GM19351 (cell line): Measurements from ENCODE around the gene ACLY.
"Not testable (repeated sequence)": the region's sequence is repeated elsewhere in the genome, so short reads cannot be mapped to it uniquely, and the experiment has no call there.

Experiments used
- ATAC-seq: cut with Tn5 transposase; IDR thresholded peaks from one replicate; pipeline ENCODE4 v1.9.1; 2021; ENCODE audit warnings: mild to moderate bottlenecking, moderate library complexity; ENCODE audit not compliant: unreplicated experiment

Gene ACLY

DNA sequence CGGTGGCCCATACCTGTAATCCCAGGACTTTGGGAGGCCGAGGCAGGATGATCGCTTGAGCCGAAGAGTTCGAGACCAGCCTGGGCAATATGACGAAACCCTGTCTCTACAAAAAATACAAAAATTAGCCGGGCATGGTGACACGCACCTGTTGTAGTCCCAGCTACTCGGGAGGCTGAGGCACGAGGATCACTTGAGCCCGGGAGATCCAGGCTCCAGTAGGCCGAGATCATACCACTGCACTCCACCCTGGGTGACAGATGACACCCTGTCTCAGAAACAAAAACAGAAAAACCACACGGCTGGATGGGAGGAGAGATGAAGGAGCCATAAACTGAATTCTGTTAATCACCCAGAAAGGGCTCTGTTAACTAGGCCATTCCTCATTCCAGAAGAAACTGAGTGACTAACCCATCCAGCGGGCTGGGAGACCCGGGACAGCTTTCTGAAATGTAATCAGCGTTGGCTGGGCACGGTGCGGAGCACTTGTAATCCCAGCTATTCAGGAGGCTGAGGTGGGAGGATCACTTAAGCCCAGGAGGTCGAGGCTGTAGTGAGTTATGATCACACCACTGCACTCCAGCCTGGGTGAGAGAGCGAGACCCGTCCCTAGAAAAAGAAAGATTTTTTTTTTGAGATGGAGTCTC is 82.1 kb downstream of the ACLY start:
- ATAC-seq = no peak

DNA sequence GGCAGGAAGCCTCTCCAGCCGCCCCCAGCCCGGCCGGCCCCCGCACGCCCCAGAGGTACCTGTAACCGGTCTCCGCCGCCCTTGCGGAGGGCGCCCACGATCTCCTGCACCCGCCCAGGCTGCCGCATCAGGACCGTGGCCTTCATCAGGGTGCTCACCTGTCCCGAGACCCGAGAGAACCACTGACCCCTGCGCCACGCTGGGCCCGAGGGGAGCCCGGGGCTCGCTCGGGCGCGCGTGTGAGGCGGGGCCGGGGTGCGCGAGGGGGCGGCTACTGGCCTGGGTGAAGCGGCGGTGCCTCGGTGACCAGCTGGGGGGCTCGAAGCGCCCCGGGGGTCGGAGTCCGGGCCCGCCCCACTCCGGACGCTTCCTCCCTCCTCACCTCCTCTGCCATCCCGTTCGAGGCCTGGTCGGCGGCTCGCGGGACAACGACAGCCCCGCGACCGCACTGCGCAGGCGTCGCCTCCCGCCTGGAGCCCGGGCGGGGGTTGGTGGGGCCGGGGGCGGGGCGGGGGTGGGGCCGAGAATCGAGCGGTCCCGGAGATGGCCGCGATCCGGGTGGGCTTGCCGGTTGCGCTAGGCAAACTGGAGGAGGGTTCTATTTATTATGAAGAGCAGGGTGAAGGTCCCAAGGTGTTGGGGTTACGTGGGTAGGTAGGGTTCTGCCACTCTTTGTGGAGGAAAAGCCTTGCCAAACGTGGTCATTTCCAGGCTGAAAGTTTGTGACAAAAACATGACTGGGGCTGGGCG is 82.8 kb downstream of the ACLY start, which contains the start of gene NT5C3B:
Gene NT5C3B (minus strand): TSS at position 433 of the 750 bp plus-strand sequence. CDS start 39 bp downstream, at position 394.
- ATAC-seq = peak; percentile 56

GRCh38 chr17:41835214-41835799 is 83.4 kb downstream of the ACLY start:
- peak; percentile 35 for ATAC-seq

- not testable (repeated sequence) for ATAC-seq
Observed at GRCh38 chr17:41829961-41830360, 88.8 kb downstream of the ACLY start.

GRCh38 chr17:41825175-41825845 is 93.4 kb downstream of the ACLY start:
- no peak for ATAC-seq

DNA sequence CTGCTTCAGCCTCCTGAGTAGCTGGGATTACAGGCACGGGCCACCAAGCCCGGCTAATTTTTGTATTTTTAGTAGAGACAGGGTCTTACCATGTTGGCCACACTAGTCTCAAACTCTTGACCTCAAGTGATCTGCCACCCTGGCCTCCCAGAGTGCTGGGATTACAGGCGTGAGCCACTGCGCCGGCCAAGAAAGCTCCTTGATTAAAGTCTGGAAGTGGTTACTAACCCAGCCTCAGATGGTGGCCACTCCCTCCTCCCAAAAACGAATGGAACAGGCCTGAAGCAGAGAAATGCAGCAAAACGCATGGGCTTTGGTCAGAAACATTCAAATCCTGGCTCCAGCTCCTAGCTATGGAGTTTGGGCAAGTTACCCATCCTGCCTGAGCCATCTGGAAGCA is 94.7 kb downstream of the ACLY start:
- ATAC-seq = no peak

DNA sequence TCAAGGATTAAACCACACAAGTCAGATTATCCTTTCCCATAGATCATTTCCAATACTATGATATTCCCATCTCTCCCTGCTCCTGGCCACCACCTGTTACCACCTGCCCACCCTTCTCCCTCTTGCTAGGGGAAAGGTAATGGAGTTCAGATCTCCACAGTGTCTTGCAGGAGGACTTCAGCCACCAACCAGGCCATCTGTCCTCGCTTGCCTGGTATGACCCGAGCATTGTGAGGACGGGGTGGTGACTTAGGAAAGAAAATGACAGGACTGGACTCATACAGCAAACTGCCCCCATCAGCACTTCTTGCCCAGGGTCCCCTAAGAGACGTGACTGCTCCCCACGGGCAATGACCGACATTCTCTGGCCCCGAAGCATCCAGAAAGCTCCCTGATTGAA is 95.2 kb downstream of the ACLY start:
- ATAC-seq = no peak

GRCh38 chr17:41823141-41823524 is 95.6 kb downstream of the ACLY start:
- ATAC-seq = no peak

DNA sequence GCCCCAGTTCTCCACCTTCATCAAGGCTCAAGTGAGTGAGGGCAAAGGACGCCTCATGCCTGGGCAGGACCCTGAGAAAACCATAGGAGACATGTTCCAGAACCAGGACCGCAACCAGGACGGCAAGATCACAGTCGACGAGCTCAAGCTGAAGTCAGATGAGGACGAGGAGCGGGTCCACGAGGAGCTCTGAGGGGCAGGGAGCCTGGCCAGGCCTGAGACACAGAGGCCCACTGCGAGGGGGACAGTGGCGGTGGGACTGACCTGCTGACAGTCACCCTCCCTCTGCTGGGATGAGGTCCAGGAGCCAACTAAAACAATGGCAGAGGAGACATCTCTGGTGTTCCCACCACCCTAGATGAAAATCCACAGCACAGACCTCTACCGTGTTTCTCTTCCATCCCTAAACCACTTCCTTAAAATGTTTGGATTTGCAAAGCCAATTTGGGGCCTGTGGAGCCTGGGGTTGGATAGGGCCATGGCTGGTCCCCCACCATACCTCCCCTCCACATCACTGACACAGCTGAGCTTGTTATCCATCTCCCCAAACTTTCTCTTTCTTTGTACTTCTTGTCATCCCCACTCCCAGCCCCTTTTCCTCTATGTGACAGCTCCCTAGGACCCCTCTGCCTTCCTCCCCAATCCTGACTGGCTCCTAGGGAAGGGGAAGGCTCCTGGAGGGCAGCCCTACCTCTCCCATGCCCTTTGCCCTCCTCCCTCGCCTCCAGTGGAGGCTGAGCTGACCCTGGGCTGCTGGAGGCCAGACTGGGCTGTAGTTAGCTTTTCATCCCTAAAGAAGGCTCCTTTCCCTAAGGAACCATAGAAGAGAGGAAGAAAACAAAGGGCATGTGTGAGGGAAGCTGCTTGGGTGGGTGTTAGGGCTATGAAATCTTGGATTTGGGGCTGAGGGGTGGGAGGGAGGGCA is 96.3 kb downstream of the ACLY start:
- ATAC-seq = no peak

DNA sequence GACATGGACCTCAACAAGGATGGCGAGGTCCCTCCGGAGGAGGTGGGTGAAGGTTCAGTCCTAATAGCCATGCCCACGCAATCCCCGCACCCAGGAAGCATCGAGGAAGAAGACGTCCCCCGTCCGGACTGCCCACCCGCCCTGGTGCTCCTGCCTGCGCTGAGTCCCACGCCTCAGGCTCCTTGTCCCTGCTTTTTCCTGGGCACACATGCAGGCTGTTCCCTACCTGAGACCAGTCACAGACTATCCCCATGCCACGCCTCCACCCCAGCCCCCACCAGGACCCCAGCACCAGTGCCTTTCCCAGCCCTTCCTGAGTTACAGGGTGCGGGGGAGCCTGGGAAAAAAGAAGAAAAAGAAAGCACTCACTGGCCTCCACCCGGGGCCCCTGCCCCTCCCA is 97.0 kb downstream of the ACLY start:
- no peak for ATAC-seq

DNA sequence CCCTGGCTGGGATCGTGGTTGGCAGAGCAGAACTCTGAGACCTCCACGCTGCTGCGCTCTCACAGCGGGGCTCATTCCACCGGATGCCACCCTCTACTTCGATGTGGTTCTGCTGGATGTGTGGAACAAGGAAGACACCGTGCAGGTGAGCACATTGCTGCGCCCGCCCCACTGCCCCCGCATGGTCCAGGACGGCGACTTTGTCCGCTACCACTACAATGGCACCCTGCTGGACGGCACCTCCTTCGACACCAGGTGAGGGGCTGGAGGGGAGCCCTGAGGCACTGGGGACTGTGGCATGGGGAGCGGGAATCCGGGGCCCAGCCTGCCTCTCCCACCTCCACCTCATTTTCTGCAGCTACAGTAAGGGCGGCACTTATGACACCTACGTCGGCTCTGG is 100.7 kb downstream of the ACLY start:
- ATAC-seq = no peak
